ENCODE results near the gene ALDH4A1. TPM values are rescaled to one million over a fixed set of nuclear protein-coding genes. Genes with fewer than 3 reads are reported as not detected.

The ALDH4A1 gene
- total RNA-seq, 1 experiment from 2014 or later: 31.0 TPM

DNA sequence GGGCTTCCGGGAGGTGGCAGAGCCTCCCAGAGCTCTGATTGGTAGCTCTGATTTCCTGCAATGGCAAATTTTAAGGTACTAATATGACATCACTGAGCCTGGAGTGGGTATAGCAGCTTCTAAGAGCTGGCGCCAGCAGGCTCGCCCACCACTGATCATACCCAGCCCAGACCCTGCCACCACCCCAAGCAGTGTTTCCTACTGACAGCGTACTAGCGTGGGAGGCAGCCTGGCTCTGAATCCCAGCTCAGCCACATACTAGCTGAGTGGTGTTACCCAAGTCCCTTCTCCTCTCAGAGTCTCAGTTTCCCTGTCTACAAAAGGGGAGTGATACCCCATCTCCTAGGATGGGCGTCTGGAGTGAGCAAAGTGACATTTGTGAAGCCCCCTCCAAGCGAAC lies 13.0 kb upstream of the ALDH4A1 start:
- DNase-seq (ENCODE audit: low spot score): no peak
- H3K36me3 Mint-ChIP-seq: no peaks in the 10 kb centered on the region; the same call in 1 of the 2 replicates
- no peaks in the 10 kb centered on the region for H3K9me3 Mint-ChIP-seq
- H3K4me3 Mint-ChIP-seq: no peak overlapping the region
- POLR2A ChIA-PET: no interaction called here
- ATAC-seq: no peak
- TF ChIP-seq ZNF281 (CRISPR knock-in tag; IDR thresholded peaks at IDR 0.05) (no peak), MYBL2 (CRISPR knock-in tag; IDR thresholded peaks at IDR 0.05) (no peak), FOXP1 (CRISPR knock-in tag; IDR thresholded peaks at IDR 0.05; ENCODE audit: borderline replicate concordance) (no peak), ZNF263 (CRISPR knock-in tag; IDR thresholded peaks at IDR 0.05; ENCODE audit: low read depth) (no peak), NFE2L1 (CRISPR knock-in tag; IDR thresholded peaks at IDR 0.05) (no peak), RORB (CRISPR knock-in tag; IDR thresholded peaks at IDR 0.05) (no peak), MXD4 (CRISPR knock-in tag; IDR thresholded peaks at IDR 0.05; ENCODE audit: borderline replicate concordance) (no peak), SP1 (CRISPR knock-in tag; conservative IDR thresholded peaks at IDR 0.05) (no peak), ESRRA (CRISPR knock-in tag; IDR thresholded peaks at IDR 0.05; ENCODE audit: borderline replicate concordance) (no peak)
- TF ChIP-seq, protein P1, sequence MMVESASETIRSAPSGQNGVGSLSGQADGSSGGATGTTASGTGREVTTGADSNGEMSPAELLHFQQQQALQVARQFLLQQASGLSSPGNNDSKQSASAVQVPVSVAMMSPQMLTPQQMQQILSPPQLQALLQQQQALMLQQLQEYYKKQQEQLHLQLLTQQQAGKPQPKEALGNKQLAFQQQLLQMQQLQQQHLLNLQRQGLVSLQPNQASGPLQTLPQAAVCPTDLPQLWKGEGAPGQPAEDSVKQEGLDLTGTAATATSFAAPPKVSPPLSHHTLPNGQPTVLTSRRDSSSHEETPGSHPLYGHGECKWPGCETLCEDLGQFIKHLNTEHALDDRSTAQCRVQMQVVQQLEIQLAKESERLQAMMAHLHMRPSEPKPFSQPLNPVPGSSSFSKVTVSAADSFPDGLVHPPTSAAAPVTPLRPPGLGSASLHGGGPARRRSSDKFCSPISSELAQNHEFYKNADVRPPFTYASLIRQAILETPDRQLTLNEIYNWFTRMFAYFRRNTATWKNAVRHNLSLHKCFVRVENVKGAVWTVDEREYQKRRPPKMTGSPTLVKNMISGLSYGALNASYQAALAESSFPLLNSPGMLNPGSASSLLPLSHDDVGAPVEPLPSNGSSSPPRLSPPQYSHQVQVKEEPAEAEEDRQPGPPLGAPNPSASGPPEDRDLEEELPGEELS (CRISPR knock-in tag; IDR thresholded peaks at IDR 0.05): no peak
- TF ChIP-seq, protein P2, sequence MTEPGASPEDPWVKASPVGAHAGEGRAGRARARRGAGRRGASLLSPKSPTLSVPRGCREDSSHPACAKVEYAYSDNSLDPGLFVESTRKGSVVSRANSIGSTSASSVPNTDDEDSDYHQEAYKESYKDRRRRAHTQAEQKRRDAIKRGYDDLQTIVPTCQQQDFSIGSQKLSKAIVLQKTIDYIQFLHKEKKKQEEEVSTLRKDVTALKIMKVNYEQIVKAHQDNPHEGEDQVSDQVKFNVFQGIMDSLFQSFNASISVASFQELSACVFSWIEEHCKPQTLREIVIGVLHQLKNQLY (CRISPR knock-in tag; IDR thresholded peaks at IDR 0.05): no peak
- TF ChIP-seq, protein P3, sequence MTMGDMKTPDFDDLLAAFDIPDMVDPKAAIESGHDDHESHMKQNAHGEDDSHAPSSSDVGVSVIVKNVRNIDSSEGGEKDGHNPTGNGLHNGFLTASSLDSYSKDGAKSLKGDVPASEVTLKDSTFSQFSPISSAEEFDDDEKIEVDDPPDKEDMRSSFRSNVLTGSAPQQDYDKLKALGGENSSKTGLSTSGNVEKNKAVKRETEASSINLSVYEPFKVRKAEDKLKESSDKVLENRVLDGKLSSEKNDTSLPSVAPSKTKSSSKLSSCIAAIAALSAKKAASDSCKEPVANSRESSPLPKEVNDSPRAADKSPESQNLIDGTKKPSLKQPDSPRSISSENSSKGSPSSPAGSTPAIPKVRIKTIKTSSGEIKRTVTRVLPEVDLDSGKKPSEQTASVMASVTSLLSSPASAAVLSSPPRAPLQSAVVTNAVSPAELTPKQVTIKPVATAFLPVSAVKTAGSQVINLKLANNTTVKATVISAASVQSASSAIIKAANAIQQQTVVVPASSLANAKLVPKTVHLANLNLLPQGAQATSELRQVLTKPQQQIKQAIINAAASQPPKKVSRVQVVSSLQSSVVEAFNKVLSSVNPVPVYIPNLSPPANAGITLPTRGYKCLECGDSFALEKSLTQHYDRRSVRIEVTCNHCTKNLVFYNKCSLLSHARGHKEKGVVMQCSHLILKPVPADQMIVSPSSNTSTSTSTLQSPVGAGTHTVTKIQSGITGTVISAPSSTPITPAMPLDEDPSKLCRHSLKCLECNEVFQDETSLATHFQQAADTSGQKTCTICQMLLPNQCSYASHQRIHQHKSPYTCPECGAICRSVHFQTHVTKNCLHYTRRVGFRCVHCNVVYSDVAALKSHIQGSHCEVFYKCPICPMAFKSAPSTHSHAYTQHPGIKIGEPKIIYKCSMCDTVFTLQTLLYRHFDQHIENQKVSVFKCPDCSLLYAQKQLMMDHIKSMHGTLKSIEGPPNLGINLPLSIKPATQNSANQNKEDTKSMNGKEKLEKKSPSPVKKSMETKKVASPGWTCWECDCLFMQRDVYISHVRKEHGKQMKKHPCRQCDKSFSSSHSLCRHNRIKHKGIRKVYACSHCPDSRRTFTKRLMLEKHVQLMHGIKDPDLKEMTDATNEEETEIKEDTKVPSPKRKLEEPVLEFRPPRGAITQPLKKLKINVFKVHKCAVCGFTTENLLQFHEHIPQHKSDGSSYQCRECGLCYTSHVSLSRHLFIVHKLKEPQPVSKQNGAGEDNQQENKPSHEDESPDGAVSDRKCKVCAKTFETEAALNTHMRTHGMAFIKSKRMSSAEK (CRISPR knock-in tag; IDR thresholded peaks at IDR 0.05; ENCODE audit: borderline replicate concordance): no peak
- TF ChIP-seq, protein P4, sequence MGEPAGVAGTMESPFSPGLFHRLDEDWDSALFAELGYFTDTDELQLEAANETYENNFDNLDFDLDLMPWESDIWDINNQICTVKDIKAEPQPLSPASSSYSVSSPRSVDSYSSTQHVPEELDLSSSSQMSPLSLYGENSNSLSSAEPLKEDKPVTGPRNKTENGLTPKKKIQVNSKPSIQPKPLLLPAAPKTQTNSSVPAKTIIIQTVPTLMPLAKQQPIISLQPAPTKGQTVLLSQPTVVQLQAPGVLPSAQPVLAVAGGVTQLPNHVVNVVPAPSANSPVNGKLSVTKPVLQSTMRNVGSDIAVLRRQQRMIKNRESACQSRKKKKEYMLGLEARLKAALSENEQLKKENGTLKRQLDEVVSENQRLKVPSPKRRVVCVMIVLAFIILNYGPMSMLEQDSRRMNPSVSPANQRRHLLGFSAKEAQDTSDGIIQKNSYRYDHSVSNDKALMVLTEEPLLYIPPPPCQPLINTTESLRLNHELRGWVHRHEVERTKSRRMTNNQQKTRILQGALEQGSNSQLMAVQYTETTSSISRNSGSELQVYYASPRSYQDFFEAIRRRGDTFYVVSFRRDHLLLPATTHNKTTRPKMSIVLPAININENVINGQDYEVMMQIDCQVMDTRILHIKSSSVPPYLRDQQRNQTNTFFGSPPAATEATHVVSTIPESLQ (CRISPR knock-in tag; IDR thresholded peaks at IDR 0.05): no peak
- TF ChIP-seq, protein P5, sequence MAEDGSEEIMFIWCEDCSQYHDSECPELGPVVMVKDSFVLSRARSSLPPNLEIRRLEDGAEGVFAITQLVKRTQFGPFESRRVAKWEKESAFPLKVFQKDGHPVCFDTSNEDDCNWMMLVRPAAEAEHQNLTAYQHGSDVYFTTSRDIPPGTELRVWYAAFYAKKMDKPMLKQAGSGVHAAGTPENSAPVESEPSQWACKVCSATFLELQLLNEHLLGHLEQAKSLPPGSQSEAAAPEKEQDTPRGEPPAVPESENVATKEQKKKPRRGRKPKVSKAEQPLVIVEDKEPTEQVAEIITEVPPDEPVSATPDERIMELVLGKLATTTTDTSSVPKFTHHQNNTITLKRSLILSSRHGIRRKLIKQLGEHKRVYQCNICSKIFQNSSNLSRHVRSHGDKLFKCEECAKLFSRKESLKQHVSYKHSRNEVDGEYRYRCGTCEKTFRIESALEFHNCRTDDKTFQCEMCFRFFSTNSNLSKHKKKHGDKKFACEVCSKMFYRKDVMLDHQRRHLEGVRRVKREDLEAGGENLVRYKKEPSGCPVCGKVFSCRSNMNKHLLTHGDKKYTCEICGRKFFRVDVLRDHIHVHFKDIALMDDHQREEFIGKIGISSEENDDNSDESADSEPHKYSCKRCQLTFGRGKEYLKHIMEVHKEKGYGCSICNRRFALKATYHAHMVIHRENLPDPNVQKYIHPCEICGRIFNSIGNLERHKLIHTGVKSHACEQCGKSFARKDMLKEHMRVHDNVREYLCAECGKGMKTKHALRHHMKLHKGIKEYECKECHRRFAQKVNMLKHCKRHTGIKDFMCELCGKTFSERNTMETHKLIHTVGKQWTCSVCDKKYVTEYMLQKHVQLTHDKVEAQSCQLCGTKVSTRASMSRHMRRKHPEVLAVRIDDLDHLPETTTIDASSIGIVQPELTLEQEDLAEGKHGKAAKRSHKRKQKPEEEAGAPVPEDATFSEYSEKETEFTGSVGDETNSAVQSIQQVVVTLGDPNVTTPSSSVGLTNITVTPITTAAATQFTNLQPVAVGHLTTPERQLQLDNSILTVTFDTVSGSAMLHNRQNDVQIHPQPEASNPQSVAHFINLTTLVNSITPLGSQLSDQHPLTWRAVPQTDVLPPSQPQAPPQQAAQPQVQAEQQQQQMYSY (CRISPR knock-in tag; IDR thresholded peaks at IDR 0.05): no peak
- no peaks in the 10 kb centered on the region for H3K27me3 Mint-ChIP-seq (ENCODE audit: low read depth)
- H3K4me1 Mint-ChIP-seq: peaks cover 5% of the 10 kb centered on the region
- CTCF ChIA-PET: interaction anchor here (0.6 to 6.9 kb wide), 5 partner anchors 8 to 318 kb away, joined by 4 to 107 read pairs (median 34); partner anchors contain the start of gene ALDH4A1
- no peak overlapping the region for H3K27ac Mint-ChIP-seq
